GM18870 (cell line): ENCODE results near the gene CFAP57.

ENCODE experiments used
- ATAC-seq: cut with Tn5 transposase; IDR thresholded peaks from one replicate; pipeline ENCODE4 v1.9.1; 2021; ENCODE audit warnings: moderate library complexity; ENCODE audit not compliant: unreplicated experiment

The CFAP57 gene

DNA sequence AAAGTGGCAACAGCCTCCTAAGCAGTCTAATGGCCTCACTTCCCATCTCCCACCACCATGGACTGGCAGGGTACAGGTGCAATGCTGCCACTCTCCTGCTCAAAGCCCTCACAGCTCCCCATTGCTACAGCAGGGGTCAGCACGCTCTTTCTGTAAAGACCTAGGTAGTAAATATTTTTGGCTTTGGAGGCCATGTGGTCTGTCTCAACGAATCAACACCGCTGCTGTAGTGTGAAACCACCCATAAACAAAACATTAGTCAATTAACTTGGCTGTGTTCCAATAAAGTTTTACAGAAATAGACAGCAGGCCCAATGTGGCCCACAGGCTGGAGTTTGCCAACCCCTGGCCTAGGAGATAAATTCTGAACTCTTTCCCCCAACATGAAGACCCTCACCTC lies 53.0 kb downstream of the CFAP57 start:
- ATAC-seq, result no peak

DNA sequence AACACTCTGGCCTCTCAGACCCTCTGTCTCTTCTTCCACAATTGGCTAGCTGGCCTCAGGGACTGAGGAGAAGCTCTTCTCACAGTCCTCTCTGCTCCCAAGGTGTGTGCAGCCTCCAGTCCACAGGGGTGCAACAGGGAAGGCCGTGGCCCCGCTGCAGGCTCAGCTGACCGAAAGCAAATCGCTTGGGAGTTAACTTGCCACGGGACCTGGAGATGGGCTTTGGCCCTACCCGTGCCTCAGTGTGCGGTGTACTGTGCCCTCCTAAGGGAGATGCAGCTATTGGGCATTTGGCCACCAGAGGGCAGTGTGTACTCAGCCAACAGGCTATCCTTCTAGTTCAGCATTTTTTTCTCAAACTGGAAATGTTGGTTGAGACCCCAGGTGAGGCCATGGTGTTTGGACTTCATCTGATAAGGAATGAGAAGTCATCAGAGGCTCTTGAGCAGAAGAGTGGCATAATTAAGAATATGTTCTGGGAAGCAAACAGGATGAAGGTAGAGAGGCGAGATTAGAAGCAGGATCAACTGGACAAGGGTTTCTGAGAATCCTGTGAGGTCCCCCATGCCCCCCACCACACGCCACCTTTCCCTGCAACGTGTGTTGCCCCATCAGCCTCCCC lies 55.1 kb downstream of the CFAP57 start:
- no peak for ATAC-seq

DNA sequence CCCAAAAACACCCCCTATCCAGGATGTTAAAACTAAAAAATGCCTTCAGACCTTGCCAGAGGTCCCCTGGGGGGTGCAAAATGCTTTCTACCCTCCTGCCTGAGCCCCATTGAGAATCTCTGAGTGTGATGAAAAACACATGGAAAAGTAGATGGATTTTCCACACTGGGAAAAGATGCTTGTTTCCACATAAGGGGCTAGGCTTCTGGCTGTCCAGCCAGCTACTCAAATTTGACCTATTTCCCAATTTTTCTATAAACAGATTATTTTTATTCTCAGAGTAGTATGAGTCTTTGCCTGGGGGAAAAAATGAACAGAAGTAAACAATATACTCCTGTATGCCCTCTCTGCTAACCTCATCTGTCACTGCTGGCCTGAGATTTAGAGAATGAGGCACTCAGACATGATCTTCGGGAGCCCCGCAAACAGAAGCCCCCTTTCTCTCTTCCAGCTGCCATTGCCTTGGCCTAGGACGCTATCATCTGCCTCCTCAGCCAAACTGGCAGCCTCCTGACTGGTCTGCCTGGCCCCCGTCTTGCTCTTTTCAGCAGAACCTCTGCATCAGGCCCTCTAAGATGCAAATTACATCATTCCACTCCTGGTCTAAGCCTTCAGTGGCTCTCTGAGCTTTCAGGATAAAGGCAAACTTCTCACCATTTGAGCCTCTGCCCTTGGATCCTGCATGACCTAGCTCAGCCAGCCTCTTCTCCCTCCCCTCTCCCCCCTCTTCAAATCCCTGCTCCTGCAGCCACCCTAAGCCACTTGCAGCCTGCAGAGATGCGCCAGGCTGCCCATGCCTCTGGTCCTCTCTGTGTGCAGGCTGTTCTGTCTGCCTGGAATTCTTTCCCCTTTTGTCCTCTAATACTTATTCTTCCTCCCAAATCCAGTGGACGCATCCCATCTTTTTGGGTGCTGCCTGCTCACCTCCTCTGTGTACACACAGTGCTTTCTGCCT lies 58.0 kb downstream of the CFAP57 start:
- ATAC-seq, result no peak

DNA sequence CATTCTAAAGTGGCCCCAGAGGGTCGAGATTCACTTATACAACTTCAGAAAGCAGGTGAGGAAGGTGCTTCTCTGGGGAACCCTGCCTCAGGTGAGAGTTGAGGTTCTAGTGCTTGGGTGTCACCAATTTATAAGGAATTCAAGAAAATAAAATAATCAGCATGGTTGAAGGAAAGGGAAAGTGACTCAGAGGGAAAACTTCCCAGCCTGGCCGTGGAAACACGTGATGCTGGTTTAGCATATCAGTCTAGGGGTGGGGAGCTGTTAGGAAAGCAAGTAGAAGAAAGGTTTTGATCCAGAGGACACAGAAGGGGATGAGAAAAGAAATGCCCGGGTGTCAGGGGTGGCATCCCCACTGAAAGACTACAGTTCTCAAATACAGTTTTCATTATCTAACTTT lies 59.9 kb downstream of the CFAP57 start:
- no peak for ATAC-seq

DNA sequence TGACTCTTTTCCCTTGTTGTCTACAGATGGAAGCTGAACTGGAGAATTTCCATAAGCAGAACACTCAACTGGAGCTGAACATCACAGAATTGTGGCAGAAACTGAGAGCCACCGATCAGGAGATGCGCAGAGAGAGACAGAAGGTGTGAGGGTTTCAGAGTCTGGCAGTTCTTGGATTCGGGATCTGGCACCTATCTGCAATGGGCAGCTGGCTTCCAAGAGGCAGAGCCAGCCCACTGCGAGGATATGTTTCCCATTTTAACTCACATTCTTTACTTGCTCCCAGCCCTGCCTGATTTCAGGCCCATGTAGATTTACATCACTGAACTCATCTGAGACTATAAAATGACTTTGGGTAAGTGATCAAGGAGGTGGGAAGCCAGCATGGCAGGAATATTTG lies 60.4 kb downstream of the CFAP57 start:
- no peak for ATAC-seq

DNA sequence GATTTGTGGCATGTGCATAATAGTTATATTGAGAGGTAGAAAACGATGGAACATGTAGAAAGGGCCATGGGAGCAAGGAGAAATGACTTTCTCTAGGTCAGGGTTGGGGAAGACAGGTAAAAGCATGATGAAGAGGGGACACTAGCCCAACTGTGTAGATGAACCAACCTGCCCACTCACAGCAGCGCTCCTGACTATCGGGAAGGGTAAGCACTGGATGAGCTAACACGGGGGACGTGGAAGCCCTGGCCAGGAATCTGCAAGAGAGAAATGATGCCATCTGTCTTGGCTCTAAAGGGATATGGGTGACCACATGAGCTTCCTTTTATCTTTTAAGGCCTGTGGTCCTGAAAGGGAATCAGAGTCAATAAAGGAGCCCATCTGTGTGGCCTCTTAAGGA lies 61.5 kb downstream of the CFAP57 start:
- ATAC-seq, result no peak

DNA sequence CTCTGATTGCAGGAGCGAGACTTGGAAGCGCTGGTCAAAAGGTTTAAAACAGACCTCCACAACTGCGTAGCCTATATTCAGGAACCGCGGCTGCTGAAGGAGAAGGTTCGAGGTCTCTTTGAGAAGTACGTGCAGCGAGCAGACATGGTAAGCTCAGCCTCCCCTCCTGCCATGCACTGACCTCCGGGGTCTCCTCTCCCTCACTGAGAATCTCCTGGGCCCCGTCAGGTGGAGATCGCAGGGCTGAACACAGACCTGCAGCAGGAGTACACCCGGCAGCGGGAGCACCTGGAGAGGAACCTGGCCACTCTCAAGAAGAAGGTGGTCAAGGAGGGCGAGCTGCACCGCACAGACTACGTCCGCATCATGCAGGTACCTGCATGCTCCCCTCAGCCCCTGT lies 62.1 kb downstream of the CFAP57 start:
- no peak for ATAC-seq

DNA sequence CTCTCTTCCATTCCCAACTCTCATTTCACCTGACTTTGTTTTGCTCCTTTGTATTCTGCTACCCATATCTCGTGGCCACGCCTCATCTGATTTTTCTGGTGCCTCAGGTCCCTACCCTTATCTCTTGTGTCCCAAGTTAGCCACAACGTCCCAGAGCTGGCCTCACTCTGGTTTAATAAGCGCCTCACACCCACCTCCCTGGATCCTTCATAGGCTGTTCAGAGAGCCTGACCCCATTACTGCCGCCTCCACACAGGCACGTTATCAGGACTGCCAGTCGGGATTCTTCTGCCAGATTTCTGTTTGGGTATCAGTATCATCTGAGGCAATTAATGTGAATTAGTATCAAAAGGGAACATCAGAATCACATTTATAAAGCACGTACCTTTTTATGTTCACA lies 62.9 kb downstream of the CFAP57 start:
- no peak for ATAC-seq

DNA sequence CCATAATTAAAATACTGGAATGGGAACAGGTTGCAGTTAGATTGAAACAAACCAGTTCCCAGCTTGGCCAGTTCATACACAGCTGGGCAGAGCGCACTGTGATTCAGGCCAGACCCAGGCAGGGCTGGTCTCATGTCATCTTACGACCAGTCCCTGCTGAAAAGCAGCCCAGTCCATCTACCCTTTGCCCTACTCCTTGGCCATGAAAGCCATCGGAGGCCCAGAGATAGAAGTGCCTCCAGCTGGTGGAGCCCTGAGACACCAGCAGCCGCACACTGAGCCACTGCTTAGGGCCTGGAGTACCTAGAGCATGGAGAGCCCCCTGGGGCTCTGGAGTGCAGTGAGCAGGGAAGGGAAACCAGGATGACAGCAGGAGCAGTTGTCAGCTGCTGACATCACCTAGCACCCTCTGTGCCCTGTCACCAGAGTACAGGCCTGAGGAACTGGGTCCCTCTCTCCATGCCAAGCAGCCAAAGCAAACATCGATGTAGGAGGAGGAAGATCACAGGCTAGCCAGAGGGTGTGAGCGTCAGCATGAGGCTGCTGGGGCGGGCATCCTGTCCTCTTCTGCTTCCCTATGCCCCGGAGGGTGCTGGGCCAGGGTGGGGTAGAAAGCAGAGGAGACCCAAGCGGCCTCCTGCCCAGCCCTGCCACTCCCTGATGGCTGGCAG lies 63.5 kb downstream of the CFAP57 start:
- no peak for ATAC-seq

DNA sequence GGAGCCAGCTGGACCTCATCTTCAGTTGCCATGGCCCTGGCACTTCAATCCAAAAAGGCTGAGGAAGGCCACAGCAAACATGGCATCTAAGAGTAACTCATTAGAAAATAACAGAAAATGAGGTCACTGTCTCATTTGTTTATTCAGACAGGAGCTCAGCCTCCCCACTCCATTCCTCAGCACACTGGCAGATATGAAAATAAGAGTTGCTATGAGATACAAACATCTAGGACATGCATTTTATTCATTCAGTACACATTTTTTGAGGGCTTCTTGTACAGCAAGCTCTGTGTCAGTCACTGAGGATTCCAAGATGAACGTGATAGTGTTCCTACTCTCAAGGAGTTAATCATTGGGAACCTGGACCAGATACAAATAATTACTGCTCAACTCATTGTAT lies 65.0 kb downstream of the CFAP57 start:
- no peak for ATAC-seq

DNA sequence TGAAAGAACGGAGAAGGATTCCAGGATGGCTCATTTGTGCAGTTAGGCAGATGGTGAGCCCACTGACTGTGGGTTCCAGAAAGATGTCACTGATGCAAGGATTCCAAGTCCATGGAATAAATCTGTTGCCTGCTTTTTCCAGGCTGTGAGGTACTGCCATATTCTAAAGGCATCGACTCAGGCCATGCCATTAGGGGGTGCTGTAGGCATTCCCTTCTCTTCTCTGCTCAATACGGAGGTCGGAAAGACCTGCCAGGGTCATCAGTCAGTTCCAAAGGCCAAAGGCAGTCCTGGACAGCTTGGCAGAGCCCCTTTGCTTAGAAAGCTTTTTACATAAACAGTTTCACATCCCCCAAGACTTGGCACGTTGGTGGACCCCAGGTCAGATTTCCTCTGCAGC lies 66.0 kb downstream of the CFAP57 start:
- ATAC-seq, result no peak

DNA sequence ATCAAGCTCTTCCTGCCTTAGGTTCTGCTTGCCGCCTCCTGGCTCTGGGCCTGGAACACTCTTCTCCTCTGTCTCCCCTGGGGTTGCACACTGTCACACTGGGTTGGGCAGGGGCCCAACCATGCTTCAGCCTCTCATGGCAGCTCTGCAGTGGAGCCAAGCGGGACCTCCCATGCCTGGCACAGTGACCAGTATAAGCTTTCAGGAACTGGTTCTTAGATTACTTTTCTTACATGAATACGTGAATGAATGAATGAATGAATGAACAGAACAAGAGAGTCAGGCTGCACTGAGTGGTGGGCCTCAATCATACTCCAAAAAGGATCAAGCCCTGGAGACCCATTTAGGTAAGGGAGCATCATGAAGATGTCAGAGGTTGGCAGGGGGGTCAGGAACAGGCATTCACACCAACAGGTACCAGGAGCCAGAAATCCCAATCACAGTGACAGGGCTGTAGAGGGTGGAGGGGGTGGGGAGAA lies 66.9 kb downstream of the CFAP57 start:
- ATAC-seq, result no peak

DNA sequence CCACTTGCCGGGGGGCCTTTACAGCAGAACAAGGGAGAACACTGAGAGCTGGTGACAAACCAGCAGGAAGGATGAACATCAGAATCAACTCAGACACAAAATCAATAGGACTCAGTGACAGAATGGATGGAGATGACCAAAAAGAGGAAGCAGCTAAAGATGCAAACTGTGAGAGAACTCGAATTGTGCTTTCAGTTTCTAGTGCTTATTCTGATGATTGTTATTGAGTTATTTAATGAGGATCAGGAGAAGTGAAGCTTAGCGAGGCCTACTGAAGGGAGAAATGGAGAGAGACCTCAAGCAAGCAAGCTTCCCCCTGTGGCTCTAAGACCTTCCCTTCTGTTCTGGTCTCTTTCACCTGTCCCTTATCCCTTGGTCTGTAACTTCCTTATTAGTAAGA lies 67.4 kb downstream of the CFAP57 start:
- ATAC-seq, result peak; percentile 61

DNA sequence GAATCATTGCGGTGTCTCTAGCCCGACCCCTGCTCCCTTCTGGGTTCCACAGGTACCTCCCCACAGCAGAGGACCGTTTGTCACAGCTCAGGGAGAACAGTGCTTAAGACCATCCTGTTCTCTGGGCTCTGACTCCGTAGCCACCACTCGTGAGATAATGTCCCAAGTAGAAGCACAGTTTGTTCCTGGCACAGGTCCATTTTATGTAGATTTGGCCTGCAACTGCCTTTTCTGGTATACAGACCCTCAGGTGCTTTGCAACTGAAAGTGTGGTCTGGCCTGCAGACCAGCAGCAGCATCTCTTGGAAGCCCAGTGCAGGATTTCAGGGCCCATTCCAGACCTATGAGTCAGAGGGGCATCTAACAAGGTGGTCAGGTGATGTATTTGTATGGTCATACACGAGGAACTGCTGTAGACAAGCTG lies 69.3 kb downstream of the CFAP57 start:
- ATAC-seq, result no peak

DNA sequence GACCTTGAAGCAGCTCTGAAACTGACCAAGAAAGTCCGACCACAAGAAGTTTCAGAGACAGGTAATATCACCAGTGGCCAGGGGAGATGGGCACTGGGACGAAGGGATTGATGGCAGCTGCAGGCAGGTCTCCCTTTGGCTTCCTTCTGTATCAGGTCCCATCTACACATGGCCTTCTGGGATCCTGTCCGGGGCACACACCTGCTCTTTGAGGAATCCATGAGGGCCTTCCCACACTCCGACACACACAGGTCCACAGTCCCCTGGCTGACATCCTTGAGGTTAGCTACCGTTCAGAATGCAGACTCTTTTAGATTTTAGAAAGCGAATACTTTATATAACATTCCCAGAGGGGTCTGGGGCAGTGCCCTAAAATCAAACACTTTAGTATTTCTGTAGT lies 71.2 kb downstream of the CFAP57 start:
- ATAC-seq, result no peak

DNA sequence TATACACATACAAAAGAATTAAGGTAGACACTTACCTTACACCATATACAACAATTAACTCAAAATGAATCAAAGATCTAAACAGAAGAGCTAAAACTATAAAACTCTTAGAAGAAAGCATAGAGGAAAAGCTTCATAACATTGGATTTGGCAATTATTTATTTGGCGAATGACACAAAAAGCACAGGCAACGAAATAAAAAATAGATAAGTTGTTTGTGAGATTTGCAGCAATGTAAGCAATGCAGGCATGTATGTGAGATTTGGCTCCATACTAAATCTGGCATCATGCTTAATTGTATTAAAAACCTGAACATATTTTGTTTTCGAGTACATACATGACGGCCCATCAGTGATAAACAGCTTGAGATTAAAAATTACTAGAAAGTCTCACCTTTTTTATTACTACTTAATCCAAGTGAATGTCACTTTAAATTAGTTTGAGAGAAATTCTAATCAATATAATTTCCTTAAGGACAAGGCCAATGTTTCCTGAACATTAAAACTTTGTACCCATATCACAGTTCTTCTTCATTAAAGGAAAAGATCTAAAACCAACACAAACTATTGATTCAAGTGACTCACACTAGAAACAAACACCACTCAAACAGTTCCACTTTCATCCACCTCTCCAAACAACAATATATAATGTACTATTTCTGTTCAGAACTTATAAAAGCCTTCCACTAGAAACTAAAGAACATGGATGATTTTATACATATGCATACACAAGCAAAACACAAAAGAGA lies 74.5 kb downstream of the CFAP57 start:
- ATAC-seq, result no peak

DNA sequence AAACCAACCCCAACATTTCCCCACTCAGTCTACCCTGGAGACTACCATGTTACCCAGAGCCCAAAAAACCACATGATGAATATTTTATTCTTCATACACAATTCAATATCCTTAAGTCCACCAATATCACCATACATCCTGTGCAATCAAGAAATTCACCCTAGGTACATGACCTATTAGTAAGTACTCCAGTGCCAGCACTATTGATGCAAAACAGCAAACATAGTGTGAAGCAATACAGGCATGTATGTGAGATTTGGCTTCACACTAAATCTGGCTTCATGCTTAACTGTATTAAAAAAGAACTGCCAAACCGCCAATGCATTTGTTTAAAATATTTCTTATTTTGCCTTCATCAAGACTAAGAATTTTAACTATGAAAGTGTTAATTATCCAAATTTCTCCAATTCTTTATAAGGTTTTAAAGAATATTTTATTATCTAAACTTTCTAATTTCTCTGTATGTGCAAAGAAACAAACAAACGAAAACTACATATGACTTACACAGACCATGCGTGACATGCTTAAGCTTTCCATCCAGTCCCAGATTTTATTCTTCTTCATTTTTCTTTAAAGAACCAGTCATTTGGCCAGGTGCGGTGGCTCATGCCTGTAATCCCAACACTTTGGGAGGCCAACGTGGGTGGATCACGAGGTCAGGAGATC lies 75.3 kb downstream of the CFAP57 start:
- no peak for ATAC-seq

DNA sequence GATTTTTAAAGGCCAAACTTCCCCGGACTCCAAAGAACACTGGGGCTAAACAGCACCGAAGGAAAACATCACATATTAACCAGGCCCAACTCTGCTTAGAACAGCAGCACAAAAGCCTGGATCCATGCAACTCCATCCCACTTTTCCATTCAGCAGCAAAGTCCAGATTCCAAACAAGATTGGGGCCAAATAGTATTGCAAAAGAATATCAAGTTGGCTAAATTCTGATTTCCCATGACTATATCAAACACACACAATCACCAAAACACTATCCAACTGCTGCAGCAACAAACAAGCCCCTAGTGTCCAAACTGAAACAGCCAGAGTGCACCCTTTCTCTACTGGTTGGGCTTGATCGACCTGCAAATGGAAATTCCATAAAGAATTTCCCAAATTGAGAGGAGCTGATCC lies 78.2 kb downstream of the CFAP57 start:
- no peak for ATAC-seq

DNA sequence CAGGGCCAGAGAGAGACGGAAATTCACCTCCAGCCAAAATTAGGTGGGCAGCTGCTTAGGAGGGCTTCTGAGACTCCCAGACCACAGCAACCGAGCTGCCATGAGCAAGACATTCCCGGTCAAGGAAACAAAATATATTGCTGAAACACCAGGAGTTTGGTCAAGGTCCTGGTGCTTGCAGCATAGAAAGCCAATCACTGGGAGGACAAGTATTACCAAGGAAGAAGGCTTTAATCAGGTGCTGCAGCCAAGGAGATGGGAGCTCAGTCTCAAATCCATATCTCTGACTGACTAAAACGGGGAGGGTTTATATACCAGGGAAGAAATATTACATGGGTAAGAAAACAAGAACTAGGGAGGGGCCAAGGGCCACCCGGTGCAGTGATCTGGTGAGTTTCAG lies 78.9 kb downstream of the CFAP57 start:
- ATAC-seq, result no peak

DNA sequence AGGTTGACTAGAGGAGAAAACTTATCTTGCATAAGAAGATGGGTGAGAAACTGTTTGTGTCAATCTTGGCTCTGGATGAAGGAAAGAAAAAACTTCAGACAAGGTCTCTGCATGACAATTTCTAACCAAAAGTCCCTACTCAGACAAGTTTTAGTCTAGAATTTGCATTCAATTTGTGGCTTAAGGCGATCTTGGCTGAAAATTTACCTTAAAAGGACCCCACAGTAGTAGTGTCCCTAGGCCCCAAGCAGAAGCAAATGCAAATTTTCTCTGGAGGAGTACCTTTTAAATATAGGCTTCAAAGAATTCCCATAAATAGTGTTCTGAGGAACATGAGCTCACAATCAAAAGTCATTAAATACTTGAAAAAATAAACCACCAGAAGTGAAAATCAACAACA lies 80.1 kb downstream of the CFAP57 start:
- no peak for ATAC-seq

DNA sequence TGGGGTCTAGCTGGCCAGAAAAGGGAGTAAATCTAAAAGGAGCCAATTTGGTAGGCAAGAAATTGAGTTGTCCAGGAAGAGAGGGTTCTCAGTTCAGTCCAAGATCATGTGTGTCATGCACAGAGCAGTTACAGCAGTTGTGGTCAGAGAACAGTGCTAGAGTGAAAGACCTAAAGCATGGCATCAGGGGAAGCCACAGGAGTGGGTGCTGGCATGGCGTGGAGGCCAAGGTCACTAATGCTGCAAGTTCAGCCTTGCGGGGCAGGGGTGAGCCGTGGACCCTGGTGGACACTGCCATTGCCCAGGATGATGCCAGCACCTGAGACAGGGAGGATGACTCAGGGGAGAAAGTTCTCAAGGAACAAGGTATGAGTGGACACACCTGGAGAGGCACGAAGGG lies 81.0 kb downstream of the CFAP57 start:
- no peak for ATAC-seq
